GM19351 (cell line): ENCODE measurements around the gene DMRT1.
"Not testable (repeated sequence)": the region's sequence is repeated elsewhere in the genome, so short reads cannot be mapped to it uniquely, and the experiment has no call there.

ENCODE experiments used
- ATAC-seq: cut with Tn5 transposase; IDR thresholded peaks from one replicate; pipeline ENCODE4 v1.9.1; 2021; ENCODE audit warnings: mild to moderate bottlenecking, moderate library complexity; ENCODE audit not compliant: unreplicated experiment

Gene DMRT1

GRCh38 chr9:994005-994404 lies 152.5 kb downstream of the DMRT1 start:
- peak; percentile 90 for ATAC-seq

- no peak for ATAC-seq
Observed at GRCh38 chr9:995192-995591, 153.7 kb downstream of the DMRT1 start.

- no peak for ATAC-seq
Observed at GRCh38 chr9:995781-996180, 154.3 kb downstream of the DMRT1 start.

GRCh38 chr9:998299-999110 lies 157.0 kb downstream of the DMRT1 start:
- not testable (repeated sequence) for ATAC-seq

- no peak for ATAC-seq
Observed at GRCh38 chr9:1001838-1002237, 160.3 kb downstream of the DMRT1 start.

GRCh38 chr9:1002678-1003077 lies 161.2 kb downstream of the DMRT1 start:
- ATAC-seq: peak; percentile 53

- peak; percentile 77 for ATAC-seq
Observed at GRCh38 chr9:1005043-1005667, 163.7 kb downstream of the DMRT1 start.

GRCh38 chr9:1007312-1007711 lies 165.8 kb downstream of the DMRT1 start:
- no peak for ATAC-seq

- ATAC-seq: no peak
Observed at GRCh38 chr9:1008216-1008615, 166.7 kb downstream of the DMRT1 start.

- peak; percentile 93 for ATAC-seq
Observed at GRCh38 chr9:1009101-1009707, 167.7 kb downstream of the DMRT1 start.

GRCh38 chr9:1013021-1013420 lies 171.5 kb downstream of the DMRT1 start:
- ATAC-seq: no peak

GRCh38 chr9:1014225-1014624 lies 172.7 kb downstream of the DMRT1 start:
- no peak for ATAC-seq

GRCh38 chr9:1014640-1015039 lies 173.1 kb downstream of the DMRT1 start:
- no peak for ATAC-seq

GRCh38 chr9:1018121-1018520 lies 176.6 kb downstream of the DMRT1 start:
- peak; percentile 59 for ATAC-seq
